Fibroblast of lung (primary cell): ENCODE measurements around the gene HIPK4.

Source experiments
- CTCF ChIP-seq, 2 donors: IDR thresholded peaks in 1 of 2; conservative IDR thresholded peaks in 1 of 2; 1 replicate in 1 of 2; 2 replicates in 1 of 2; pipeline ENCODE4 v1.5.1; 2011 to 2012; ENCODE audit warnings: low read length in 2 of 2, control low read depth in 1 of 2, inconsistent platforms in 1 of 2, low read depth in 1 of 2, mild to moderate bottlenecking in 1 of 2
- EZH2 ChIP-seq: IDR thresholded peaks from 2 replicates; pipeline ENCODE4 v1.5.1; 2012; ENCODE audit warnings: low read length, control low read depth, mild to moderate bottlenecking; ENCODE audit errors: missing control alignments

GRCh38 chr19:40376286-40376862, 13.6 kb downstream of the HIPK4 start:
- TF ChIP-seq EZH2, result no peak
- TF ChIP-seq CTCF (conservative IDR thresholded peaks at IDR 0.05 in 1 of 2, IDR thresholded peaks at IDR 0.05 in 1 of 2; ENCODE audit: low read depth in 1 of 2, low read length in 2 of 2), result no peak
